Measurements from ENCODE around the gene FBXO24. TPM values are rescaled to one million over a fixed set of nuclear protein-coding genes. Genes with fewer than 3 reads are reported as not detected.
"Not testable (repeated sequence)": the region's sequence is repeated elsewhere in the genome, so short reads cannot be mapped to it uniquely, and the experiment has no call there.

FBXO24 gene
- total RNA-seq, 1 donor from 2014 or later = 0.79 TPM

DNA sequence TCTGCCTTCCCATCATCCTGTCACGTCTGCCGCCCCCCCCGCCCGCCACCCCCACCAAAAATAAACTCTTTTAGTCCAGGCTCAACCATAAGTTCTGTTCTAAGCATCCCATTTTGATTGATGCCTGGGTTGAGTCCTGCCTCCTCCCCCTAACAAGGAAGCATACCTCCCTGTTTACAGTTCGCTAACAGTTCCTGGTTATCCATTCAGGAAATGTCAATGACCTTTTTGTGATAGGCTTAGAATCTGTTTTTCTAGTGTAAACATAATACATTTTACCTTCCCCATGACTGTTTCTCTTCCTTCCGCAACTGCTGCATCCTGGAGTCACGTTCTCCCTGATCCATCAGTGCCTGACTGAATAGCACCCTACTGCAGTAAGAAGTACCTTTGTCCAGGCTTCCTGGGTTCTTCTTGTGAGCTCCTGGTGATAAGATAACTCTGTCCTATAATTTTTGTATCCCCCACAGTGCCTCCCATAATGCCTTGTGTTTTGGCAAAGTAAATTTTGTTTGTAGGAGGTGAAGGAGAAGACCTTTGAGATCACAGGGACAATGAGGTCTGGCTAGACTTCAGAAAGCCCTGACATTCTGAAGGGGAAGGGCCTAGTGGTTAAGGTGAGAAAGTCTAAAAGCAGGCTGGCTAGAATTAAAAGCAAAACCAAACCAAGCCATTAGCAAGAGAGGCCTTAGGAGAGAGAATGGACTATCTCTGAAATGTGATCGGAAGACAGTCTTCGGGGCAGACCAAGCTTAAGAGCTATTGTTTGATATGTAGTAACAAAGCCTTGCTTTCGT lies 39.8 kb upstream of the FBXO24 start:
- H3K36me3 ChIP-seq (ENCODE audit: control insufficient read depth, insufficient read depth, low read length) = no peaks in the 10 kb centered on the region
- H3K4me3 ChIP-seq (ENCODE audit: low read depth, low read length) = no peak overlapping the region
- TF ChIP-seq, protein P1, sequence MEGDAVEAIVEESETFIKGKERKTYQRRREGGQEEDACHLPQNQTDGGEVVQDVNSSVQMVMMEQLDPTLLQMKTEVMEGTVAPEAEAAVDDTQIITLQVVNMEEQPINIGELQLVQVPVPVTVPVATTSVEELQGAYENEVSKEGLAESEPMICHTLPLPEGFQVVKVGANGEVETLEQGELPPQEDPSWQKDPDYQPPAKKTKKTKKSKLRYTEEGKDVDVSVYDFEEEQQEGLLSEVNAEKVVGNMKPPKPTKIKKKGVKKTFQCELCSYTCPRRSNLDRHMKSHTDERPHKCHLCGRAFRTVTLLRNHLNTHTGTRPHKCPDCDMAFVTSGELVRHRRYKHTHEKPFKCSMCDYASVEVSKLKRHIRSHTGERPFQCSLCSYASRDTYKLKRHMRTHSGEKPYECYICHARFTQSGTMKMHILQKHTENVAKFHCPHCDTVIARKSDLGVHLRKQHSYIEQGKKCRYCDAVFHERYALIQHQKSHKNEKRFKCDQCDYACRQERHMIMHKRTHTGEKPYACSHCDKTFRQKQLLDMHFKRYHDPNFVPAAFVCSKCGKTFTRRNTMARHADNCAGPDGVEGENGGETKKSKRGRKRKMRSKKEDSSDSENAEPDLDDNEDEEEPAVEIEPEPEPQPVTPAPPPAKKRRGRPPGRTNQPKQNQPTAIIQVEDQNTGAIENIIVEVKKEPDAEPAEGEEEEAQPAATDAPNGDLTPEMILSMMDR (IDR thresholded peaks at IDR 0.05; ENCODE audit: insufficient read depth, low read length, poor library complexity, severe bottlenecking) = no peak
- no peak for DNase-seq (ENCODE audit: low read depth)
- no peaks in the 10 kb centered on the region for H3K27me3 ChIP-seq (ENCODE audit: control insufficient read depth, insufficient read depth, low read length)

DNA sequence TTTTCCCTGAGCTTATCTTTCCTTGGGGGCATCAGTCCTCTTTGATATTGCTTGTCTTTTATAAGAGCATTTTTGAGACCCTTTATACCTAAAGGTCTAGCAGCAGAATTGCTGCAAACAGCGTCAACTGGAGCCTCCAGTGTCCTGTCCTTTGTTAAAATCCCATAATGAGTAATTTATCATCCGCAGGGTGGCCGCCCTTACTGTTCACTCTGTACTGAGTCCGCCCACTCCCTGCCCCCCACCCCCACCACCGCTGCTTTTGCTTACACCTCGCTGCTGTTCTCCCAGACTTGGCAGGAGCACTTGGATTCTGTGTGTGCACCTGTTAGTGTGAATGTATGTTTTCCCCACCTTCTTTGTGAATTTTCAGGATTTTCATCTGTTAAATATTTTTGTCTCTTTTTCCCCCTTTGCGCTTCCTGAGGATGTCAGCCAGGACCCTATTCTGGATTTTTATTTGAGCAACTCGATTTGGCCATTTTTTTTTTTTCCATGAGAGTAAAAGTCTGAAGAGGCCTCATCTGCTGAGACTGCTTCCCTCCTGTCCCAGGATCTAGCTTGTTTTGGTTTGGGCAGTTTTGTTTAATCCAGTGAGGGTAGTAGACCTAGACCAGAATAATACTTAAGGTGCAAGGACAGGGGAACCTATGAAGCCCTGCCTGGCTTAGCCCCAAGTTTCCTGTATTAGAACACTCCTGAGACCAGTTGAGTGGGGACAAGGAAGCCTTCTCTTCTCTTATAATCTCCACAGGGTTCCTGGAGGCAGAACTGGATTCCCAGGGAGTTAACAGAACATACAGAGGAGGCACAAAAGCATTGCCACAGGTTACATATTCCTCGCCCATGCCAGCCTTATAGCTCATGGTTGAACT lies 39.0 kb upstream of the FBXO24 start:
- TF ChIP-seq, protein P1 (IDR thresholded peaks at IDR 0.05; ENCODE audit: insufficient read depth, low read length, poor library complexity, severe bottlenecking) = no peak
- Histone ChIP-seq H3K27me3 (ENCODE audit: control insufficient read depth, insufficient read depth, low read length) (no peaks in the 10 kb centered on the region), H3K36me3 (ENCODE audit: control insufficient read depth, insufficient read depth, low read length) (no peaks in the 10 kb centered on the region), H3K4me3 (ENCODE audit: low read depth, low read length) (no peak overlapping the region)
- no peak for DNase-seq (ENCODE audit: low read depth)

DNA sequence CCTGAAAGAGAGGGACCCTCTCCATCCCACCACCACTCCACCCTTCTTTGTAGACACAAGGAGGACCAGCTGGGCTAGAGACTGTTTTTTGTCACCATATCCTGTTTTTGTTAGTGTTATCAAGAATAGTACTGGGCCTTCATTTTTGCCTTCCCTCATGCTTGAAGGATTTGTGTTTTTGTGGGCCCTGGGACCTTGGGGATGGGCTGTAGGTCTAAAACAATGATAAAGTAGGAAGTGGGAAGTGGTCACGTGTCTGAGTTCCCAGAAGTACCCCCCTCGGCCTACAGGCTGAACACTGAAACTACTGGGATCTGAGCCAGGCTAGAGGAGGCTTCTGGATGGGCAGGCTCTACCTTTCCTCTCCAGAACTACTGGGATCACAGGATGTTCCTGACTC lies 38.3 kb upstream of the FBXO24 start:
- TF ChIP-seq, protein P1 (IDR thresholded peaks at IDR 0.05; ENCODE audit: insufficient read depth, low read length, poor library complexity, severe bottlenecking) = no peak
- Histone ChIP-seq H3K27me3 (ENCODE audit: control insufficient read depth, insufficient read depth, low read length) (no peaks in the 10 kb centered on the region), H3K36me3 (ENCODE audit: control insufficient read depth, insufficient read depth, low read length) (no peaks in the 10 kb centered on the region), H3K4me3 (ENCODE audit: low read depth, low read length) (no peak overlapping the region)
- no peak for DNase-seq (ENCODE audit: low read depth)

DNA sequence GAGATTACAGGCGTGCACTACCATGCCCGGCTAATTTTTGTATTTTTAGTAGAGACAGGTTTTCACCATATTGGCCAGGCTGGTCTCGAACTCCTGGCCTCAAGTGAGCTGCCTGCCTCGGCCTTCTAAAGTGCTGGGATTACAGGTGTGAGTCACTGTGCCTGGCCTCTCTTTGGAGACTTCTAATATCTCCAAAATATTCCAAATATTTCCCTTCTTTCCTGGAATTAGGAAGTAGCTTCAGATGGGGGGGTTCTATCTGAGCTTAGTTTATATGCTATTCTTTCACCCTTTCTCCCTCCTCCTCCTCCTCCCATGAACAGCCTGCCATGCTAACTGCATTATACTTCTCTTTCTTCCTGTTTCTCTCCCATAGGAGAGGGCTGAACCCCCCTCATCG lies 37.7 kb upstream of the FBXO24 start:
- not testable (repeated sequence) for H3K36me3 ChIP-seq (ENCODE audit: control insufficient read depth, insufficient read depth, low read length); DNase-seq (ENCODE audit: low read depth); H3K4me3 ChIP-seq (ENCODE audit: low read depth, low read length); H3K27me3 ChIP-seq (ENCODE audit: control insufficient read depth, insufficient read depth, low read length)

DNA sequence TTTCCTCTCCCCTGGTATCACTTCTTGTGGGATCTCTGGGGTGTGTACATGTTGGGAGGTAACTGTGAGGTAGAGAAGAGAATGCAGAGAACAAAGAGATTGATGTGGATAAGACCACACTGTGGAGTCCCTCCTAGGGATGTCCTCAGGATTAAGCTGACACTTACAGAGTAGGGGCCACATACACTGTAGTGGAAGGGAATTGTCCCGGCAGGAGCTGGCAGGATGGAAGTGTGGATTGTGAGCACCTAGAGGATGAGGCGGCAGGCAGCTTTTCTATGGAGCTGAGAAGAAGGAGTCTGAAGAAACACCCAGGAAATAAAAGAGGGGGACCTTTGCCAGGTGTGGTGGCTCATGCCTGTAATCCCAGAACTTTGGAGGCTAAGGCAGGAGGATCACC lies 33.6 kb upstream of the FBXO24 start:
- TF ChIP-seq, protein P1 (IDR thresholded peaks at IDR 0.05; ENCODE audit: insufficient read depth, low read length, poor library complexity, severe bottlenecking) = no peak
- Histone ChIP-seq H3K4me3 (ENCODE audit: low read depth, low read length) (no peak overlapping the region), H3K27me3 (ENCODE audit: control insufficient read depth, insufficient read depth, low read length) (no peaks in the 10 kb centered on the region), H3K36me3 (ENCODE audit: control insufficient read depth, insufficient read depth, low read length) (no peaks in the 10 kb centered on the region)
- no peak for DNase-seq (ENCODE audit: low read depth)

DNA sequence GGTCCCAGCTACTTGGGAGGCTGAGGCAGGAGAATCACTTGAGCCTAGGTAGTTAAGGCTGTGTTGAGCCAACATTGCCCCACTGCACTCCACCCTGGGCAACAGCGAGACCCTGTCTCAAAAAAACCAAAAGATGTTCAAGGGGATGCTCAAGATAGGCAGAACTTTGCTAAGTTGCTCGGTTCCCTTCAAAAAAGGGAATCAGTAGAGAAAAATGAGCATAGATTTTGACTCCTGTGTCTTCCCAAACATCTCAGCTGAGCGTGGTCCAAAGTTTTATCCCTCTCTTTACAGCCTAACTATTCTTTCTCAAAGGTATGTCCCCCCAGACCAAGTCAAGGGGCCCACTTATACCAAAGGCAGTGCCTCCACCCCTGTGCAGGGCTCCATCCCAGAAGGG lies 33.1 kb upstream of the FBXO24 start:
- H3K27me3 ChIP-seq (ENCODE audit: control insufficient read depth, insufficient read depth, low read length) = no peaks in the 10 kb centered on the region
- H3K4me3 ChIP-seq (ENCODE audit: low read depth, low read length) = no peak overlapping the region
- TF ChIP-seq, protein P1 (IDR thresholded peaks at IDR 0.05; ENCODE audit: insufficient read depth, low read length, poor library complexity, severe bottlenecking) = no peak
- DNase-seq (ENCODE audit: low read depth) = no peak
- no peaks in the 10 kb centered on the region for H3K36me3 ChIP-seq (ENCODE audit: control insufficient read depth, insufficient read depth, low read length)
